ENCODE data around the gene ST6GAL1. TPM values are rescaled to one million over a fixed set of nuclear protein-coding genes. Genes with fewer than 3 reads are reported as not detected.

ST6GAL1 gene
- total and polyA plus RNA-seq, 10 of the 15 experiments (the other 5 are each of a cell fraction or from before 2014, with no cell fraction given) = 74.2 to 248 (median 149) TPM

- no peak for TF ChIP-seq RAD51 (IDR thresholded peaks at IDR 0.05)
- TF ChIP-seq GATAD2B (conservative IDR thresholded peaks at IDR 0.05; ENCODE audit: low read depth) = no peak
- no peak for TF ChIP-seq CHD2 (IDR thresholded peaks at IDR 0.05; ENCODE audit: borderline replicate concordance, low read depth, low read length)
- TF ChIP-seq NKRF (conservative IDR thresholded peaks at IDR 0.05) = no peak
- TF ChIP-seq, protein P1, sequence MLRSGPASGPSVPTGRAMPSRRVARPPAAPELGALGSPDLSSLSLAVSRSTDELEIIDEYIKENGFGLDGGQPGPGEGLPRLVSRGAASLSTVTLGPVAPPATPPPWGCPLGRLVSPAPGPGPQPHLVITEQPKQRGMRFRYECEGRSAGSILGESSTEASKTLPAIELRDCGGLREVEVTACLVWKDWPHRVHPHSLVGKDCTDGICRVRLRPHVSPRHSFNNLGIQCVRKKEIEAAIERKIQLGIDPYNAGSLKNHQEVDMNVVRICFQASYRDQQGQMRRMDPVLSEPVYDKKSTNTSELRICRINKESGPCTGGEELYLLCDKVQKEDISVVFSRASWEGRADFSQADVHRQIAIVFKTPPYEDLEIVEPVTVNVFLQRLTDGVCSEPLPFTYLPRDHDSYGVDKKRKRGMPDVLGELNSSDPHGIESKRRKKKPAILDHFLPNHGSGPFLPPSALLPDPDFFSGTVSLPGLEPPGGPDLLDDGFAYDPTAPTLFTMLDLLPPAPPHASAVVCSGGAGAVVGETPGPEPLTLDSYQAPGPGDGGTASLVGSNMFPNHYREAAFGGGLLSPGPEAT (IDR thresholded peaks at IDR 0.05; ENCODE audit: low read depth) = peak; percentile 60; the same call in 1 of the 2 replicates
- TF ChIP-seq TBL1XR1 (IDR thresholded peaks at IDR 0.05; ENCODE audit: low read depth, low read length) = no peak; the same call in 1 of the 2 replicates
- TF ChIP-seq TCF3 (IDR thresholded peaks at IDR 0.05; ENCODE audit: borderline replicate concordance, insufficient read depth, low read depth, low read length) = no peak
- no peak; the same call in 1 of the 2 replicates for TF ChIP-seq PML (IDR thresholded peaks at IDR 0.05; ENCODE audit: low read length)
- TF ChIP-seq TARDBP (IDR thresholded peaks at IDR 0.05; ENCODE audit: borderline replicate concordance) = no peak
- TF ChIP-seq BACH1 (IDR thresholded peaks at IDR 0.05; ENCODE audit: borderline replicate concordance) = 0 out of 2 replicates have a peak, but pooled peaks have one; percentile 55
- no peak for TF ChIP-seq MTA3 (IDR thresholded peaks at IDR 0.05; ENCODE audit: borderline replicate concordance, low read length)
- no peak for TF ChIP-seq SP1 (IDR thresholded peaks at IDR 0.05; ENCODE audit: low read depth, low read length)
- peak; percentile 95 for TF ChIP-seq SPI1 (IDR thresholded peaks at IDR 0.05; ENCODE audit: borderline replicate concordance, insufficient read depth, low read depth, low read length)
- no peak for TF ChIP-seq NR2C2 (IDR thresholded peaks at IDR 0.05; ENCODE audit: borderline replicate concordance, control insufficient read depth, insufficient read length, low read depth)
- TF ChIP-seq CEBPB (IDR thresholded peaks at IDR 0.05; ENCODE audit: borderline replicate concordance in 1 of 2, low read depth in 2 of 2, low read length in 2 of 2) = peak in 1 of 2 experiments; percentile 60; a peak in 1 of 4 replicates
- no peak for TF ChIP-seq SREBF1 (IDR thresholded peaks at IDR 0.05; ENCODE audit: low read length)
- no peak for TF ChIP-seq HDAC6 (IDR thresholded peaks at IDR 0.05; ENCODE audit: unreplicated experiment)
- TF ChIP-seq DPF2 (IDR thresholded peaks at IDR 0.05) = no peak; the same call in 1 of the 2 replicates
- TF ChIP-seq, protein P2, sequence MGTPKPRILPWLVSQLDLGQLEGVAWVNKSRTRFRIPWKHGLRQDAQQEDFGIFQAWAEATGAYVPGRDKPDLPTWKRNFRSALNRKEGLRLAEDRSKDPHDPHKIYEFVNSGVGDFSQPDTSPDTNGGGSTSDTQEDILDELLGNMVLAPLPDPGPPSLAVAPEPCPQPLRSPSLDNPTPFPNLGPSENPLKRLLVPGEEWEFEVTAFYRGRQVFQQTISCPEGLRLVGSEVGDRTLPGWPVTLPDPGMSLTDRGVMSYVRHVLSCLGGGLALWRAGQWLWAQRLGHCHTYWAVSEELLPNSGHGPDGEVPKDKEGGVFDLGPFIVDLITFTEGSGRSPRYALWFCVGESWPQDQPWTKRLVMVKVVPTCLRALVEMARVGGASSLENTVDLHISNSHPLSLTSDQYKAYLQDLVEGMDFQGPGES (IDR thresholded peaks at IDR 0.05) = no peak
- TF ChIP-seq ZSCAN29 (IDR thresholded peaks at IDR 0.05) = no peak
- TF ChIP-seq, protein P3, sequence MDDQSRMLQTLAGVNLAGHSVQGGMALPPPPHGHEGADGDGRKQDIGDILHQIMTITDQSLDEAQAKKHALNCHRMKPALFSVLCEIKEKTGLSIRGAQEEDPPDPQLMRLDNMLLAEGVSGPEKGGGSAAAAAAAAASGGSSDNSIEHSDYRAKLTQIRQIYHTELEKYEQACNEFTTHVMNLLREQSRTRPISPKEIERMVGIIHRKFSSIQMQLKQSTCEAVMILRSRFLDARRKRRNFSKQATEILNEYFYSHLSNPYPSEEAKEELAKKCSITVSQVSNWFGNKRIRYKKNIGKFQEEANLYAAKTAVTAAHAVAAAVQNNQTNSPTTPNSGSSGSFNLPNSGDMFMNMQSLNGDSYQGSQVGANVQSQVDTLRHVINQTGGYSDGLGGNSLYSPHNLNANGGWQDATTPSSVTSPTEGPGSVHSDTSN (IDR thresholded peaks at IDR 0.05; ENCODE audit: insufficient replicate concordance, low read depth, low read length) = no peak
- TF ChIP-seq ATF7 (IDR thresholded peaks at IDR 0.05; ENCODE audit: low read depth) = peak; percentile 49; the same call in 1 of the 2 replicates
- TF ChIP-seq BHLHE40 (IDR thresholded peaks at IDR 0.05; ENCODE audit: borderline replicate concordance in 1 of 2, low read depth in 2 of 2, low read length in 1 of 2) = no peak
- peak; percentile 64 for TF ChIP-seq NFIC (IDR thresholded peaks at IDR 0.05; ENCODE audit: low read depth, low read length)
- TF ChIP-seq STAT1 (conservative IDR thresholded peaks at IDR 0.05) = no peak
- TF ChIP-seq TAF1 (IDR thresholded peaks at IDR 0.05; ENCODE audit: borderline replicate concordance, low read depth, low read length) = 0 out of 2 replicates have a peak, but pooled peaks have one; percentile 25
- no peak for TF ChIP-seq STAT3 (IDR thresholded peaks at IDR 0.05; ENCODE audit: low read depth, low read length)
Measured at GRCh38 chr3:187025254-187025655, 94.9 kb downstream of the ST6GAL1 start (continued).

Data from GM12878 (cell line).